Mucosa of descending colon (tissue), 3 donors: ENCODE data around the gene EPS8. TPM values are rescaled to one million over a fixed set of nuclear protein-coding genes. Genes with fewer than 3 reads are reported as not detected.
A peak's percentile ranks its signal among the peaks of the same experiment; 100 is the strongest.

ENCODE experiments used
- ATAC-seq: fragments of 200-7000 bp; cut with Tn5 transposase; one replicate; pipeline ENCODE4 v1.9.1; 2020; ENCODE audit warnings: mild to moderate bottlenecking, moderate library complexity
- DNase-seq, 3 donors: peaks; one replicate each; pipeline ENCODE4 v3.0.0-alpha.2; 2020
- H3K36me3 ChIP-seq: fragments of 200-600 bp; one replicate; pipeline ENCODE4 v1.8.0; 2021; ENCODE audit warnings: low read depth, mild to moderate bottlenecking
- H3K4me1 ChIP-seq: fragments of 200-600 bp; one replicate; pipeline ENCODE4 v1.8.0; 2021; ENCODE audit warnings: low read depth, mild to moderate bottlenecking
- H3K4me3 ChIP-seq: fragments of 200-600 bp; one replicate; pipeline ENCODE4 v1.8.0; 2021; ENCODE audit warnings: mild to moderate bottlenecking
- H3K9me3 ChIP-seq: fragments of 200-600 bp; one replicate; pipeline ENCODE4 v1.8.0; 2021; ENCODE audit warnings: mild to moderate bottlenecking
- CTCF ChIP-seq: fragments of 200-600 bp; IDR thresholded peaks from one replicate; pipeline ENCODE4 v1.8.0; 2022; ENCODE audit warnings: antibody characterized with exemption, mild to moderate bottlenecking
- intact Hi-C, 2 donors: fragments of 100-400 bp; cut with DNase I in 1 of 2; cut with micrococcal nuclease in 1 of 2; formaldehyde crosslinking; loops; one replicate each; pipeline versions ENCODE4 v1.11.0 to v1.11.1; 2022; cut with DNase I, micrococcal nuclease
- total RNA-seq, 3 donors: library from RNA; stranded (reverse); fragmentation: NEBNext Ultra II Directional in 2 of 3; extraction: Animal tissue kit (Norgen Biotek cat#: 25700) in 2 of 3; gene quantifications; one replicate each; pipeline versions ENCODE4 v1.2.1 to v1.2.4, GENCODE V29; 2021 to 2023
- donor health status: DM: no; HTN: no; CAD: no; lungs with moderate emphysema.
- donor health status: DM: no; HTN: no; CAD: no.
- donor health status: DM: no; HTN: yes; CAD: no.

The EPS8 gene
- total RNA-seq, 3 donors from 2014 or later = 100 to 204 (median 135) TPM

GRCh38 chr12:15808250-15808649 is 19.1 kb upstream of the EPS8 start:
- H3K4me1 ChIP-seq = no peaks in the 10 kb centered on the region
- H3K9me3 ChIP-seq = no peaks in the 10 kb centered on the region
- intact Hi-C loops = no loop called here
- no peaks in the 10 kb centered on the region for H3K36me3 ChIP-seq
- ATAC-seq (no peak), DNase-seq (no peak)
- TF ChIP-seq CTCF = no peak
- H3K4me3 ChIP-seq = no peak overlapping the region

DNA sequence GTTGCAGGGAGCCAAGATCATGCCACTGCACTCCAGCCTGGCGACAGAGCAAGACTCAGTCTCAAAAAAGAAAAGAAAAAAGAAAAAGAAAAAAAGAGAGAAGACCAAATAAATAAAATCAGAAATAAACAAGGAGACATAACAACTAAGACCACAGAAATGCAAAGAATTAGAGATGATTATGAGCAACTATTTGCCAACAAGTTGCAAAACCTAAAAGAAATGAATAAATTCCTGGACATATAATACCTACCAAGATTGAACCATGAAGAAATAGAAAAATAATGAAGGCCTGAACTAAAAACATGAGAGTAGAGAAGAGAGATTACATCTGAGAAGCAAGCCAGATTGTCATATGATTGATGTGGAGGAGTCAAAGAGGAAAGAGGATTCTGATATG is 17.6 kb upstream of the EPS8 start:
- ATAC-seq (no peak), DNase-seq (no peak)
- H3K4me1 ChIP-seq = no peaks in the 10 kb centered on the region
- H3K9me3 ChIP-seq = no peaks in the 10 kb centered on the region
- no peak overlapping the region for H3K4me3 ChIP-seq
- no peaks in the 10 kb centered on the region for H3K36me3 ChIP-seq
- no peak for TF ChIP-seq CTCF
- intact Hi-C loops = no loop called here

- no peak overlapping the region for H3K4me3 ChIP-seq
- intact Hi-C loops = no loop called here
- H3K36me3 ChIP-seq = no peaks in the 10 kb centered on the region
- DNase-seq = no peak
- peak; percentile 96 for ATAC-seq
- H3K4me1 ChIP-seq = no peaks in the 10 kb centered on the region
- TF ChIP-seq CTCF = no peak
- no peaks in the 10 kb centered on the region for H3K9me3 ChIP-seq
Measured at GRCh38 chr12:15801770-15802744, 12.9 kb upstream of the EPS8 start.

- Histone ChIP-seq H3K36me3 (no peaks in the 10 kb centered on the region), H3K4me3 (no peak overlapping the region), H3K4me1 (no peaks in the 10 kb centered on the region), H3K9me3 (no peaks in the 10 kb centered on the region)
- no peak for TF ChIP-seq CTCF
- intact Hi-C loops = no loop called here
- ATAC-seq (no peak), DNase-seq (no peak)
Measured at GRCh38 chr12:15800278-15800677, 11.1 kb upstream of the EPS8 start.

GRCh38 chr12:15797818-15798217 is 8.6 kb upstream of the EPS8 start:
- no peaks in the 10 kb centered on the region for H3K9me3 ChIP-seq
- TF ChIP-seq CTCF = no peak
- no peaks in the 10 kb centered on the region for H3K4me1 ChIP-seq
- intact Hi-C loops = no loop called here
- DNase-seq (no peak), ATAC-seq (no peak)
- no peak overlapping the region for H3K4me3 ChIP-seq
- no peaks in the 10 kb centered on the region for H3K36me3 ChIP-seq
